T-helper 2 cell treated with Interferon-gamma antibody and Interleukin-4, amounts not matched to agents 5 μg/mL and 100 μg/mL, for 36 hours (primary cell): Measurements from ENCODE around the gene AGPAT2.

Source experiments
- DNase-seq: peaks from one replicate; pipeline ENCODE4 v3.0.0; 2021; ENCODE audit warnings: low spot score
- H3K27ac Mint-ChIP-seq: one replicate; pipeline ENCODE4 v1.8.0; 2021; ENCODE audit warnings: mild to moderate bottlenecking, mixed read lengths
- H3K27me3 Mint-ChIP-seq: one replicate; pipeline ENCODE4 v1.8.0; 2021; ENCODE audit warnings: low read depth, mixed read lengths
- H3K36me3 Mint-ChIP-seq: one replicate; pipeline ENCODE4 v1.8.0; 2021; ENCODE audit warnings: low read depth, mixed read lengths
- H3K4me1 Mint-ChIP-seq: one replicate; pipeline ENCODE4 v1.8.0; 2021; ENCODE audit warnings: low read depth, mixed read lengths
- H3K4me3 Mint-ChIP-seq: one replicate; pipeline ENCODE4 v1.8.0; 2022; ENCODE audit warnings: mild to moderate bottlenecking, moderate library complexity, mixed read lengths
- H3K9me3 Mint-ChIP-seq: one replicate; pipeline ENCODE4 v1.8.0; 2021; ENCODE audit warnings: mixed read lengths

Gene AGPAT2

GRCh38 chr9:136683755-136684154, 3.5 kb downstream of the AGPAT2 start:
- no peaks in the 10 kb centered on the region for H3K36me3 Mint-ChIP-seq
- no peak overlapping the region for H3K27ac Mint-ChIP-seq
- H3K27me3 Mint-ChIP-seq: no peaks in the 10 kb centered on the region
- no peak for DNase-seq
- H3K9me3 Mint-ChIP-seq: no peaks in the 10 kb centered on the region
- peaks cover 6% of the 10 kb centered on the region for H3K4me1 Mint-ChIP-seq
- no peak overlapping the region for H3K4me3 Mint-ChIP-seq

- H3K27me3 Mint-ChIP-seq: no peaks in the 10 kb centered on the region
- peaks cover 6% of the 10 kb centered on the region for H3K4me1 Mint-ChIP-seq
- no peaks in the 10 kb centered on the region for H3K36me3 Mint-ChIP-seq
- H3K4me3 Mint-ChIP-seq: no peak overlapping the region
- no peaks in the 10 kb centered on the region for H3K9me3 Mint-ChIP-seq
- no peak for DNase-seq
- no peak overlapping the region for H3K27ac Mint-ChIP-seq
These were observed 4.0 kb downstream of the AGPAT2 start for GRCh38 chr9:136683173-136683745.

- peaks cover 6% of the 10 kb centered on the region for H3K4me1 Mint-ChIP-seq
- no peak for DNase-seq
- H3K36me3 Mint-ChIP-seq: no peaks in the 10 kb centered on the region
- H3K4me3 Mint-ChIP-seq: no peak overlapping the region
- no peaks in the 10 kb centered on the region for H3K27me3 Mint-ChIP-seq
- H3K9me3 Mint-ChIP-seq: no peaks in the 10 kb centered on the region
- H3K27ac Mint-ChIP-seq: no peak overlapping the region
These were observed 4.5 kb downstream of the AGPAT2 start for GRCh38 chr9:136682710-136683109.

GRCh38 chr9:136681945-136682699, 5.1 kb downstream of the AGPAT2 start:
- Mint-ChIP-seq H3K36me3 (no peaks in the 10 kb centered on the region), H3K4me3 (no peak overlapping the region), H3K27ac (no peak overlapping the region), H3K4me1 (peaks cover 6% of the 10 kb centered on the region), H3K27me3 (no peaks in the 10 kb centered on the region), H3K9me3 (no peaks in the 10 kb centered on the region)
- no peak for DNase-seq

- DNase-seq: no peak
- Mint-ChIP-seq H3K27ac (no peak overlapping the region), H3K4me1 (peaks cover 3% of the 10 kb centered on the region), H3K36me3 (no peaks in the 10 kb centered on the region), H3K4me3 (no peak overlapping the region), H3K9me3 (no peaks in the 10 kb centered on the region), H3K27me3 (no peaks in the 10 kb centered on the region)
These were observed 6.2 kb downstream of the AGPAT2 start for GRCh38 chr9:136681029-136681428.

GRCh38 chr9:136679431-136679941, 7.8 kb downstream of the AGPAT2 start:
- H3K27ac Mint-ChIP-seq: no peak overlapping the region
- DNase-seq: no peak

GRCh38 chr9:136678624-136679023, 8.6 kb downstream of the AGPAT2 start:
- Mint-ChIP-seq H3K27me3 (no peaks in the 10 kb centered on the region), H3K4me3 (no peak overlapping the region), H3K27ac (no peak overlapping the region), H3K36me3 (no peaks in the 10 kb centered on the region), H3K4me1 (no peaks in the 10 kb centered on the region), H3K9me3 (no peaks in the 10 kb centered on the region)
- DNase-seq: no peak

More at GRCh38 chr9:136679431-136679941, 7.8 kb downstream of the AGPAT2 start:
- Mint-ChIP-seq H3K36me3 (no peaks in the 10 kb centered on the region), H3K4me1 (no peaks in the 10 kb centered on the region), H3K27me3 (no peaks in the 10 kb centered on the region), H3K4me3 (no peak overlapping the region), H3K9me3 (no peaks in the 10 kb centered on the region)

- no peaks in the 10 kb centered on the region for H3K36me3 Mint-ChIP-seq
- no peaks in the 10 kb centered on the region for H3K9me3 Mint-ChIP-seq
These were observed 9.2 kb downstream of the AGPAT2 start for GRCh38 chr9:136678034-136678433.

GRCh38 chr9:136676920-136677686, 10.2 kb downstream of the AGPAT2 start:
- no peak overlapping the region for H3K27ac Mint-ChIP-seq
- H3K9me3 Mint-ChIP-seq: no peaks in the 10 kb centered on the region
- no peaks in the 10 kb centered on the region for H3K36me3 Mint-ChIP-seq
- H3K4me3 Mint-ChIP-seq: no peak overlapping the region
- DNase-seq: no peak
- no peaks in the 10 kb centered on the region for H3K4me1 Mint-ChIP-seq
- H3K27me3 Mint-ChIP-seq: no peaks in the 10 kb centered on the region

More at GRCh38 chr9:136678034-136678433, 9.2 kb downstream of the AGPAT2 start:
- no peaks in the 10 kb centered on the region for H3K27me3 Mint-ChIP-seq
- no peak overlapping the region for H3K4me3 Mint-ChIP-seq
- no peak for DNase-seq
- no peaks in the 10 kb centered on the region for H3K4me1 Mint-ChIP-seq
- no peak overlapping the region for H3K27ac Mint-ChIP-seq

- no peaks in the 10 kb centered on the region for H3K4me1 Mint-ChIP-seq
- H3K9me3 Mint-ChIP-seq: no peaks in the 10 kb centered on the region
- DNase-seq: no peak
- H3K27me3 Mint-ChIP-seq: no peaks in the 10 kb centered on the region
- H3K36me3 Mint-ChIP-seq: no peaks in the 10 kb centered on the region
- H3K27ac Mint-ChIP-seq: no peak overlapping the region
- no peak overlapping the region for H3K4me3 Mint-ChIP-seq
These were observed 10.9 kb downstream of the AGPAT2 start for GRCh38 chr9:136676297-136676794.

GRCh38 chr9:136675477-136676296, 11.6 kb downstream of the AGPAT2 start:
- Mint-ChIP-seq H3K4me1 (no peaks in the 10 kb centered on the region), H3K36me3 (no peaks in the 10 kb centered on the region), H3K9me3 (no peaks in the 10 kb centered on the region), H3K27ac (no peak overlapping the region), H3K4me3 (no peak overlapping the region), H3K27me3 (no peaks in the 10 kb centered on the region)
- DNase-seq: no peak

GRCh38 chr9:136674786-136675349, 12.4 kb downstream of the AGPAT2 start:
- no peaks in the 10 kb centered on the region for H3K36me3 Mint-ChIP-seq
- no peaks in the 10 kb centered on the region for H3K9me3 Mint-ChIP-seq
- no peak for DNase-seq
- no peak overlapping the region for H3K27ac Mint-ChIP-seq
- no peaks in the 10 kb centered on the region for H3K4me1 Mint-ChIP-seq
- no peaks in the 10 kb centered on the region for H3K27me3 Mint-ChIP-seq
- no peak overlapping the region for H3K4me3 Mint-ChIP-seq
